Mucosa of rectum (tissue), 2 donors: ENCODE data around the gene KRTAP5-9.
"Not testable (repeated sequence)": the region's sequence is repeated elsewhere in the genome, so short reads cannot be mapped to it uniquely, and the experiment has no call there.

Experiments
- H3K27ac ChIP-seq, 2 donors: one replicate each; pipeline ENCODE4 v1.7.0; 2013; ENCODE audit warnings: inconsistent platforms in 2 of 2, low read depth in 2 of 2, low read length in 2 of 2
- H3K27me3 ChIP-seq, 2 donors: one replicate each; pipeline ENCODE4 v1.7.0; 2013; ENCODE audit warnings: low read length in 2 of 2; ENCODE audit not compliant: control insufficient read depth in 2 of 2, insufficient read depth in 2 of 2
- H3K36me3 ChIP-seq, 2 donors: one replicate each; pipeline ENCODE4 v1.7.0; 2013; ENCODE audit warnings: low read length in 2 of 2; ENCODE audit not compliant: control insufficient read depth in 2 of 2, insufficient read depth in 2 of 2
- H3K4me1 ChIP-seq, 2 donors: one replicate each; pipeline ENCODE4 v1.7.0; 2013; ENCODE audit warnings: low read length in 2 of 2, mild to moderate bottlenecking in 1 of 2; ENCODE audit not compliant: control insufficient read depth in 2 of 2, insufficient read depth in 2 of 2
- H3K4me3 ChIP-seq, 2 donors: one replicate each; pipeline ENCODE4 v1.7.0; 2013; ENCODE audit warnings: low read length in 2 of 2
- H3K9ac ChIP-seq, 2 donors: one replicate each; pipeline ENCODE4 v1.7.0; 2013; ENCODE audit warnings: low read length in 2 of 2, low read depth in 1 of 2, mild to moderate bottlenecking in 1 of 2
- H3K9me3 ChIP-seq, 2 donors: one replicate each; pipeline ENCODE4 v1.7.0; 2013; ENCODE audit warnings: low read length in 2 of 2; ENCODE audit not compliant: control insufficient read depth in 2 of 2
- donor health status: healthy.
- donor health status: Normal muscosa, but diverticular disease.

KRTAP5-9 gene

DNA sequence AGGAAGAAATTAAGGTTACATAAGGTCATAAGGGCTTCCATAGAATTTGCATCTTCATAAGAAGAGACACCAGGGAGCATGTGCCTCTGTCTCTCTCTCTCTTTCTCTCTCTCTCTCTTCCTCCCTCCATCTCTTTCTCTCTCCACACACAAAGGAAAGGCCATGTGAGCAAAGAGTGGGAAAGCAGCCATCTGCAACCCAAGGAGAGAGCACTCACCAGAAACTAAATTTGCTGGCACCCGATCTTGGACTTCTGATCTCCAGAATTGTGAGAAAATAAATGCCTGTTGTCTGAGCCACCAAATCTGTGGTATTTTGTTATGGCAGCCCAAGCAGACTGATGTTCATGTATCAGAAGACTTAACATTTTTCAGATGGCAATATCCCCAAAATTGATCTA is 10.8 kb downstream of the KRTAP5-9 start:
- H3K4me3 ChIP-seq = no peak overlapping the region
- no peaks in the 10 kb centered on the region for H3K4me1 ChIP-seq
- no peak overlapping the region for H3K27ac ChIP-seq
- peaks cover 0 to 10% of the 10 kb centered on the region in 2 donors for H3K27me3 ChIP-seq
- H3K9ac ChIP-seq = no peak overlapping the region
- peaks cover 0 to 1% of the 10 kb centered on the region in 2 donors for H3K9me3 ChIP-seq
- no peaks in the 10 kb centered on the region for H3K36me3 ChIP-seq

GRCh38 chr11:71562120-71562519 is 13.9 kb downstream of the KRTAP5-9 start:
- H3K4me1 ChIP-seq = no peaks in the 10 kb centered on the region
- no peak overlapping the region for H3K27ac ChIP-seq
- H3K36me3 ChIP-seq = no peaks in the 10 kb centered on the region
- peaks cover 0 to 10% of the 10 kb centered on the region in 2 donors for H3K27me3 ChIP-seq
- H3K9me3 ChIP-seq = peaks cover 0 to 1% of the 10 kb centered on the region in 2 donors
- H3K4me3 ChIP-seq = no peak overlapping the region
- no peak overlapping the region for H3K9ac ChIP-seq

GRCh38 chr11:71563406-71563805 is 15.2 kb downstream of the KRTAP5-9 start:
- Histone ChIP-seq H3K9me3 (peaks cover 0 to 1% of the 10 kb centered on the region in 2 donors), H3K9ac (no peak overlapping the region), H3K4me1 (no peaks in the 10 kb centered on the region), H3K27ac (no peak overlapping the region), H3K27me3 (peaks cover 0 to 10% of the 10 kb centered on the region in 2 donors), H3K36me3 (no peaks in the 10 kb centered on the region), H3K4me3 (no peak overlapping the region)

DNA sequence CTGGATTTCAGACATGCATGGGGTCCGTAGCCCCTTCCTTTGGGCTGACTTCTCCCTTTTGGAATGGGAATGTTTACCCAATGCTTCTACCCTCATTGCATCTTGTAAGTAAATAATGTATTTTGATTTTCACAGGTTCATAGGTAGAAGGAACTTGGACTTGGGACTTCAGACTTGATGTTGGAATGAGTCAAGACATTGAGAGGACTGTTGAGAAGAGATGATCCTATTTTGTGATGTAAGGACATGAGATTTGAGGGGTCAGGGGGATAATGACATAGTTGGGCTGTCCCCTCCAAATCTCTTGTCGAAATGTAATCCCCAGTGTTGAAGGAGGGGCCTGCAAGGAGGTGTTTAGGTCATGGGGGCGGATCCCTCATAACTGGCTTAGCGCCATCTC is 16.2 kb downstream of the KRTAP5-9 start:
- peaks cover 0 to 1% of the 10 kb centered on the region in 2 donors for H3K9me3 ChIP-seq
- no peaks in the 10 kb centered on the region for H3K36me3 ChIP-seq
- peaks cover 0 to 10% of the 10 kb centered on the region in 2 donors for H3K27me3 ChIP-seq
- no peak overlapping the region for H3K9ac ChIP-seq
- no peaks in the 10 kb centered on the region for H3K4me1 ChIP-seq
- H3K27ac ChIP-seq = no peak overlapping the region
- H3K4me3 ChIP-seq = no peak overlapping the region

DNA sequence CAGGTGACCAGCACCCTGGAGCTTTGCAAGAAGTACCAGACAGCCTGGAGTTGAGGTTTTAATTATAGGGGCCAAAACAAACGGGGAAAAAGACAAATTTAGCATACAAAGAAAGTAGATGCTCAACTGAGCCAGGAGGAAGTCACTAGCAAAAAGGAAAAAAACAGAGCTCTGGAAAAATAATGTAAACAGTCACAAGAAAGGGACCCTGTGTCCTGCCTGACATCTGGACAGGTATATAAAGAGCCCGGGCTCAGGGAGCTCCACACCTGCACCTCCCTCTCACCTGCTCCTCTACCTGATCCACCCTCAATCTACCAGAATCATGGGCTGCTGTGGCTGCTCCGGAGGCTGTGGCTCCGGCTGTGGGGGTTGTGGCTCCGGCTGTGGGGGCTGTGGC is 17.0 kb downstream of the KRTAP5-9 start, which contains the start of gene KRTAP5-10:
Gene KRTAP5-10, plus strand, starts transcription at position 301 of the 400 bp plus-strand sequence. Its CDS starts 25 bp downstream, at position 326.
- Histone ChIP-seq H3K36me3 (no peaks in the 10 kb centered on the region), H3K4me3 (no peak within 1 kb of the TSS), H3K27ac (no peak within 1 kb of the TSS), H3K4me1 (no peaks in the 10 kb centered on the region), H3K9ac (no peak within 1 kb of the TSS), H3K9me3 (peaks cover 0 to 1% of the 10 kb centered on the region in 2 donors), H3K27me3 (peaks cover 0 to 10% of the 10 kb centered on the region in 2 donors)

DNA sequence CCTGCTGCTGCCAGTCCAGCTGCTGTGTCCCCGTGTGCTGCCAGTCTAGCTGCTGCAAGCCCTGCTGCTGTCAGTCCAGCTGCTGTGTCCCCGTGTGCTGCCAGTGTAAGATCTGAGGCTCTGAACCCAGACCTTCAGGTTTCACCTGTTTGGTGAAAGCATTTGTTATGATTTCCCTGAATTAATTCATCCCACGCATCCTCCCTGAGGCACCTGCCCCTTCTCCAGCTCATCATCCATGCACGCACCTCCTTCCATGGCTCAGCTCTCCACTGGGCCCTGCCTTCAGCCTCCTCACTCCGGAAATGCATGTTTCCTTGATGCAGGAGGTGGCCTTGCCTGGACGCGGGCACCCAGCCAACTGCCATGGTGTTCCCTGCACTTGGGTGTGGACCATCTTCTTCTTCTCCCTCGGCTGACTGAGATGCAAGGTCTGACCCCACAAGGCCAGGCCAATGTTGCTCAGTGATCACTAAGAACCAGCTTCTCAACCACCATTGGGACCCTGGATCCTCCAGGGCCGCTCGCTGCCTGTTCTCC is 17.9 kb downstream of the KRTAP5-9 start:
- Histone ChIP-seq H3K9ac (no peak overlapping the region), H3K27ac (no peak overlapping the region), H3K27me3 (peaks cover 0 to 10% of the 10 kb centered on the region in 2 donors), H3K4me1 (no peaks in the 10 kb centered on the region), H3K36me3 (no peaks in the 10 kb centered on the region), H3K9me3 (peaks cover 0 to 1% of the 10 kb centered on the region in 2 donors), H3K4me3 (no peak overlapping the region)

DNA sequence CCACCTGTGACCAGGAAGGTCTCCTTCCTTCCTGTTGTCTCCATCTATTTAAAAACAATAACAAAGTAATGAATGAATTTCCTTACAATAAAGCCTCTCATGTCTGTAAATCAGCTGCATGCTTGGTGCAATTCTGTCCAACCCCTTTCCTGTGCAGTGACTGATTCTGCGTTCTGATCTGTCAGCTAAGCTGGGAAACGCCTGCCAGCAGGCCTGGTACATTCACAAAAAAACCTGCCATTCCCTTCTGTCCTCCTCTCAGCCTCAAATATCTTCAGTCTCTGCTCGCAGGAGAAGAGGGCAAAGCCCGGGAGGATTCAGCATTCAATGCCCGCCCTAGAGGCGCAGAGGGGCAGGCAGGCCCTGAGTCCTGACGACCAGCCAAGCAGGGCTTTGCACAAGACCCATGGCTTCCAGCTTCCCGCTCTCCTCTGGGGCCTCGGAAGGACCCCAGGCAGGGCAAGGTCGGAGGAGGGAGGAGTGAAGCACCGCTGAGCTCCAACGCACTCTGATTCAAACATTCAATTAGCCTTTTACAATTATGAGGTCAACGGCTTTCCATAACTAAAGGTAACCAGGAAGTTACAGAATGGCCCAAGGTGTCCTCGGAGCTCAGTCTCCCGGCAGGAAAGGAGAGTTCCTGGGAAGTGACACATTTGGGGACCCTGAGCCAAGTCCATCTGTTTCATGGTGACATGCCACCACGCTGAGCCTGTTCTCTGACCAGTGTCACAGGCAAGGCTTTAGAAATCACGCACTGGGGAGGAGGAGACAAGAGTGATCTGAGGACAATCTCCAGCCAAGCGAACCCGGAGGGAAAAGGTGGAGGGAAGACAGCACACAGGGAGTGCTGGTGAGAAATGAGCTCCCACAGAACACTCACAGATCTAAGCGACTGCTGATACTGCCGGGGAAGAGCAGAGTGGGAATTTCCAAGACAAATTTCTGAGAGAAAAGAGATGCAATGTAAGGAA is 18.7 kb downstream of the KRTAP5-9 start:
- not testable (repeated sequence) for H3K4me1 ChIP-seq, H3K9ac ChIP-seq, H3K4me3 ChIP-seq, H3K36me3 ChIP-seq, H3K27ac ChIP-seq, H3K9me3 ChIP-seq
- peaks cover 0 to 10% of the 10 kb centered on the region in 2 donors for H3K27me3 ChIP-seq

GRCh38 chr11:71567633-71568032 is 19.4 kb downstream of the KRTAP5-9 start:
- H3K4me3 ChIP-seq, H3K9me3 ChIP-seq, H3K27ac ChIP-seq, H3K9ac ChIP-seq, H3K27me3 ChIP-seq, H3K36me3 ChIP-seq, H3K4me1 ChIP-seq: not testable (repeated sequence)

- Histone ChIP-seq H3K4me3 (no peak overlapping the region), H3K27ac (no peak overlapping the region), H3K9me3 (no peaks in the 10 kb centered on the region), H3K9ac (no peak overlapping the region), H3K4me1 (no peaks in the 10 kb centered on the region), H3K36me3 (no peaks in the 10 kb centered on the region), H3K27me3 (peaks cover 0 to 2% of the 10 kb centered on the region in 2 donors)
These were observed 20.6 kb downstream of the KRTAP5-9 start for GRCh38 chr11:71568704-71569349.
